GM19351 (cell line): Measurements from ENCODE around the gene SHBG.

Experiments used
- ATAC-seq: cut with Tn5 transposase; IDR thresholded peaks from one replicate; pipeline ENCODE4 v1.9.1; 2021; ENCODE audit warnings: mild to moderate bottlenecking, moderate library complexity; ENCODE audit not compliant: unreplicated experiment

Gene SHBG

DNA sequence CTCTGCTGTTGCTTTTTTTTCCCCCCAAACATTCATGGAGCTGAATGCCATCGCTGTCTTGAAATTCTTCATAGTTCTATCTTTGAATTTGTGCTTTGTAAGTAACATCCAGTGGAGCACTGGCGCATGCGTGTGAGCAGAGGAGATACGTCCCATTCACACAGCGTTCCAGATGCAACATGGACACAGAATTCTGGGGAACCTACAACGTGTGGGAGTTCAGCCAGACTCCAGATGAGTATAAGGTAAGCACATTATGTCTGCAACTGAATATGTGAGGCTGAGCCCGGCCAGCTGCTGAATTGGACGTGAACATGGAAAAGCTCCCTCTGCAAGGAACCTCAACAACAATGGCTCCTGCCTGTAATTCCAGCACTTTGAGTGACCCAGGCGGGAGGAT is 16.5 kb downstream of the SHBG start:
- ATAC-seq, result no peak

DNA sequence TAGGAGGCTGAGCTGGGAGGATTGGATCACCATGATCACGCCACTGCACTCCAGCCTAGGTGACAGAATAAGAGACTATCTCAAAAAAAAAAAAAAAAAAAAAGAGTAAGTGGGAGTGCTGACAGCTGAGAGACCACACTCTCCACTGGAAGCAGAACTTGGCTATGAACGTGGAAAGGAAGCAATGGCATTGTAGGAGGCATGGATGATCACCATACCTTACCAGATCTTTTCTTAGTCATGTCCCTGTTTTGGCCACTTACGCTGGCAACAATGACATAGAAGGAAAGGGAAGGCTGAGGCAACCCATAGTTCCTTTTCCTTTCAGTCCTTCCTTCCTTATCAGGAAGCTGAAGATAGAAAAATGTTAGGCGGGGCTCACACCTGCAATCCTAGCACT is 17.1 kb downstream of the SHBG start:
- no peak for ATAC-seq

DNA sequence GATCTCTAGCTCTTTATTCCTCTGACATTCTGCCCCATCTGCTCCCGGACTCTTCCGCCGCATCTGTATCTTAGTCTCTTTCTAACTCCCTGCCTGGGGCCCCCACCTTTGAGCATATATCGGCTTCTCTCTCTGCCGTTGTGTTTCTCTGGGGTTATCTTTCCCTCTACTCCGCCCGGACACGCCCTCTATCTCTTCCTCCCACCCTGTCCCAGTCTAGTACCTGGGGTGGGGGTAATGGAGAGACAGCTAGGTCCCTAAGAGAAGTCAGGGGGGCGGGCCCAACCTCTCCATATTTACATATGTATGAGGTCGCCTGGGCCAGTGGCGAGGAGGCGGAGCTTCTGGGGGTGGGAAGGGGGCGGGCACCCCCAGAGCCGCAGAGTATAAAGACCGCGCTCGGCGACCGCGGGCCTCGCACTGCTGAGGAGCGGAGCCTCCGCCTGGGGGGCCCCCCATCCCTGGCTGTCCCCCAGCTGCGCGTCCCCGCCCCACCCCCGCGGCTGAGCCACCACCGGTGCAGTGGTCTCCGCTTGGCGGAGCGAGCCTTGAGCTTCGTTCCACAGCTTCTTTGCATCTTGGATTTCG is 20.7 kb downstream of the SHBG start, which contains the start of gene ATP1B2:
ATP1B2 (plus strand) TSS at position 418 of the 588 bp plus-strand sequence. CDS start 593 bp downstream, outside the sequence.
- ATAC-seq, result no peak

DNA sequence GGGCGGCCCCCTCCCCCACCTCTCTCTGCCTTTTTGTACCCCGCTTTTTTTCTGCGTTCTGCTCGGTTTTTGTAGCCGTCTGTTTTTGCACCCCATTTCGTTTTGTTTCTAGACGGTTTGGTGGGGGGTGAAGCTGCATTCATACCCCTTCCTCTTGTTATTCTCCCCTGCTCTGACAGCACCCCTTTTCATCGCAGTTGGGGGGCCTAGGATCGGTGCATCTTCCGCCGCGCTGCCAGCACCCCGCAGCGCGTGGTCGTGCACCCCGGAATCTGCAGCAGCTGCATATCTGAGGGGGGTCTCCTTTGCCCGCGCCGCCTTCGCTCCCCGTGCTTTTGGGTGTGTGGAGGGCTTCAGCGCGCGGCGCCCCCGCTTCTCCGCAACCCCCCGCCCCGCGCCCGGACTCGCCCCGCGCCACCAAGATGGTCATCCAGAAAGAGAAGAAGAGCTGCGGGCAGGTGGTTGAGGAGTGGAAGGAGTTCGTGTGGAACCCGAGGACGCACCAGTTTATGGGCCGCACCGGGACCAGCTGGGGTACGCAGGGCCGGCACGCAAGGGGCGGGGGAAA is 21.2 kb downstream of the SHBG start:
- no peak for ATAC-seq

DNA sequence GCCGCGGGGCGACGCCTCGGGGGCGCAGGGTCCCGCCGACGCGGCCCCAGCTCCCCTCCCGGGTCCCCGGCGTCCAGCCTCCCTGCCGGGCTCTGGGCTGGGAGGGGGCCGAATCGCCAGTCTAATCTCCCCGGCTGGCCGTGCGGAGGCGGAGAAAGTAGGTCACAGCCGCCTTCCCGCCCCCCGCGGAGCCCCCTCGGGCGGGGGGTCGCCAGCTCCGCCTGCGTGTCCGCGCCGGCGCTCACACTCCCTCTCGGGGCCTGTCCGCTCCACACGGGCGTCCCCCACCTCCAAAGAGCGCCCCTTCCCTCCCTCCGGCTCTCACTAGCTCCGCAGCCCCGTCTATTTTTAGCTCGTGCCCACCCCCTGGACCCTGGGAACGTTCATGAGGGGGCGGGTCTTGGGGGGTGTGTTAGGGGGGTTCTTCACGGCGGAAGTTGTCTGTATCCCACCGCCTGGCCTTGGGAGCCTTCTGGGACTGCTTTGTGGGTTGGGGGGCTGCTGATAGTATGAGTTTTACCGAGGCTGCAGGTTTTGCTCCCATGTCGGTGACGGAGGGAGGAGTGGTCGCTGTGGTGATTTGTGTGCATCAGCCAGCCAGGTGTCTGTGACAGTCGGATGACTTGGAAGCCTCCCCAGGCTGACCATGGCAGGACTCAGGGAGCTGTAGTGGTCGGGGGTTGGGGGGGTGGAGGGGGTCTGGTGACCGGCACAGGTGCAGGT is 21.9 kb downstream of the SHBG start:
- ATAC-seq, result no peak

DNA sequence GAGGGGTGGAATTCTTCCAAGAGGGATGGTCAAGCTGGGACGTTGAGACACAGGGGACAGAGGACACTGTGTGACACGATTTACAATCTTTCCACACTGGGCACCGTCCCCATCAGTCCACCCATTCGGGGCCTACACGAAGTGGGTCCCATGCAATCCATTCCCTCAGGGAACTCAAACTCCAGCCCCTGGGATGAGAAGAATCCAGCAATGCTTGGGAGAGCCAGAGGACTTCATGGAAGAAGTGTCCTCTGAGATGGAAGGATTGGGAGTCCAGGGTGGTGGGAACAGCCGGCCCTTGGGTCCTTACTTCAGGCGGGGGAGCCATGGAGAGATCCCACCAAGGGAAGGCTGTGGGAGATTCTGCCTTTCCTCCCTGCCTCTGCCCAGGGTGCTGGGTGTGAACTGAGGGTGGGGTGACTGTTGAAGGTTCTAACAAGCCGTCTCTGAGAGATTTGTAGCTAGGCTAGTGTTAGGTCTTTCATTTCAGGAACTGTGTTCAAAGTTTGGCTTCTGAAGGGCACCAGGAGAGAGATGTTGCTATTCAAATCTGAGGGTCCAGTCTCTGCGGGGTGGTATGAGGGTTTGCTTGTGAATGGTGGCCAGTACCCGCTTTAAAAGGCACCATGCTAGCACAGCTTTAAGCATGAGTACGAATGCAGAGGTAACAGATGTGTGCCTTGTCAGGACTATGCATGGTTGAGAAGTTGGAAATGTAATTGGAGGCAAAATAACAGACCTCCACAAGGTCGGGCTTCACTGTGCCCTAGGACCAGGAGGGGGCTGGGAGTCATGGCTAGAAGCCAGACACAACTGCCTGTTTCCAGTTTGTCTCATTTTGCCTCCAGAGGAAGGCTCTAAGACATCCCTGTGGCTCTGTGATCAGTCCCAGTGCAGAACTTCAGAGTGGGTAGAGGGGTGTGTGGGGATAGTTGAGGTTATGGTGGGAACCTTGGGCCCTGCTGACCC is 22.7 kb downstream of the SHBG start:
- ATAC-seq, result no peak

DNA sequence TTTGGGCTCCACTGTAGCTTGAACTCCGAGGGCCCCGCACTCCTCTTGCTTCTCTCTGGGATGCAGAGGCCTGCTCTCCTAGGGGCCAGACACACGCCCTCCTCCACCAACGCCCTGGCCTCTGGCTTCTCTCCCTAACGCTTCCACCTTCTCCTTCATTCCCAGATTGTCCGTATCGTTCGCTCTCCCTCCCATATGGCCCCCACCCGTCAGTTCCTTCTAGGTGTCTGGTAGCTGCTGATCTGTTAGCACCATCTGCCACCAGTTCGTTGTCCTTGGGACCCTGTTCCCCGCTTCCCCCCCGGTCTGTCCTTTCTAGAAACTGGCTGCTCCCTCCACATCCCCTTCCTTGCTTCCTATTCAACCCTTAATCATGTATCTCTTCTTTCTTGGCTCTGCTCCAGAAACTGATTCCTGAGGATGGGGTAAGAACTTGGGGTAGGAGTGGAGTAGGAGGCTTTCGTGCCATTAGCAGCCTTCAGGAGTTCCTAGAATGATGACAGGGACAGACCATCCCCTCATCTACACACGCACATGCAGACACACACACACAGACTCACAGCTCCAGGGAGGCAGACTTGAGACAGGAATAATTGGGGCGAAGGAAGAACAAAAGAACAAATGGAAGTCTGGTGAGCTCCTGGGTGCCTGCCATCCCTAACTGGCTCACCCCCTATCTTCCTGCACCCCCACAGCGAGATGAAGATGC is 25.1 kb downstream of the SHBG start:
- no peak for ATAC-seq

DNA sequence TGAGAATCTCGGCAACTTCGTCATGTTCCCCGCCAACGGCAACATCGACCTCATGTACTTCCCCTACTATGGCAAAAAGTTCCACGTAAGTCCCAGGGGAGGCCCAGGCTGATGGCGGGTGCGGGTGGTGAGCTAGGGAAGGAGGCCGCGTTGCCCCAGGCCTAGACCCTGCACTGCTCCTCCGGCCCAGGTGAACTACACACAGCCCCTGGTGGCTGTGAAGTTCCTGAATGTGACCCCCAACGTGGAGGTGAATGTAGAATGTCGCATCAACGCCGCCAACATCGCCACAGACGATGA is 25.6 kb downstream of the SHBG start:
- no peak for ATAC-seq

DNA sequence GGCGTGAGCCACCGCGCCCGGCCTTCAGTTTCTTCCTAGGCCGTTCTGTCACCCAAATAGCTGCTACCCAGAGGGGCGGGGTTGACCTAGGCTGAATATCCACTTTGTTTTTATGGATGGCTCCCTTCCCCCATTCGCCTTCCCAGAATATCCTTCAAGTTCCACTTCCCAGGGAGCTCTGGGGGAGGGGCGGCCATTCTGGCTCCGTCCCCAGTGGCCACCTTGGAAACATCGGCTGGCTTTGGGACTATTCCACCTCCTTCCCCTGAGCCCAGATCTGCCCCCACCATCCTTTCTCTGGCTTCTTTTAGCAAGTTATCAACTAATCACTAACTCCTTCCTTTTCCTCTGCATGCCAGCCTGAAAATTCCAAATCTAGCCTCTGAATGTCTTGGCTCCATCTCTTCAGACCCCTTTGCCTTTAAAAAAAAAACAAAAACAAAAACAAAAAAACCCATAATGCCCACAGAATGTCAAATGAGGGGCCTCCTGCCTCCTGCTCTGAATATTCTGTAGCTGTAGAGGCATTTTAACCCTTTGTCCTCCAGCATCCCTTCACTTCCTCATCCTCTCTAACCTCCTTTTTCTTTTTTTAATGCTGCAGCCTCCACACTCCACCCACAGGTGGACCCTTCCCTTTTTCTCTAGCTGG is 27.1 kb downstream of the SHBG start:
- no peak for ATAC-seq

DNA sequence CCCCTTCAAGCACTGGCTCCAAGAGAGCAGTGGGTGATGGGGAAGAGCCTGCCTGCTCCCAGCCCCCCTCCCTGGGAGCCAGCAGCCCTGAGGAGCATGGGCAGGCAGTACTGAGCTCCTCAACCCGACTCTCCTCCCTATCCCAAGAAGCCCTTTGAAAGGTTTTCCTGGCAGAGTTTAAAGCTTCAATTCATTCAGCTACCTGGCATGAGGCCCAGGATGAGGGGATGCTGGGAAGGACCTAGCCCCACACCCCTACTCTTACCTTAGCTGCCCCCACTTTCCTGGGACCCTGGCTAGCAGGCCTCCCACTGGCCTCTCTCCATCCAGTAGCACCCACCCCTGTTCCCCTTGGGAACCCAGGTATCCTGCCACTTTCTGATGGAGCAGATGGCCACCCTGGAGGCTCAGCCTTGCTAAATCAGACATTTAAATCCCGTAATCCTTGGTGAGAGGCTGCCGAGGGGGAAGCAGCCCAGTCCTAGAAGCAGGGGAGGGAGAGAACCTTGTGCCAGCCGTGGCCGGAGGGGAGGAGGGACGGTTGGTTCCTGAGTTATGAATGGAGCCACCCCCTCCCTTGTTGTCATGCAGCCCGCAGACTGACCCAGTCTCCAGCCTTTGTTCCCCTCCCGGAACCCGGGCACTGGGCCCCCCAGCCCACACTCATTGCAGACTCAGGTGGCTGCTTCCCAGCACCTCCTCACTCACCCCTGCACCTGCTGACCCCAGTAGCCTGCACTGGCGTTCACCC is 37.9 kb downstream of the SHBG start:
- no peak for ATAC-seq

DNA sequence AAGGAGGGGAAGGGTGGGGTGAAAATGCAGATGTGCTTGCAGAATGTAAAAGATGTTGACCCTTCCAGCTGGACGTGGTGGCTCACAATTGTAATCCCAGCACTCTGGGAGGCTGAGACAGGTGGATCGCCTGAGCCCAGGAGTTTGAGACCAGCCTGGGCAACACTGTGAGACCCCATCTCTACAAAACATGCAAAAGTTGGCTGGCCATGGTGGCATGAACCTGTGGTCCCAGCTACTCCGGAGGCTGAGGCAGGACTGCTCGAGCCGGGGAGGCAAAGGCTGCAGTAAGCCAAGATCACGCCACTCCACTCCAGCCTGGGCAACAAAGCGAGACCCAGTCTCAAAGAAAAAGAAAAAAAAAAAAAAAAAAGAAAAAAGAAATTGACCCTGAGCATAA is 38.5 kb downstream of the SHBG start:
- ATAC-seq, result no peak

DNA sequence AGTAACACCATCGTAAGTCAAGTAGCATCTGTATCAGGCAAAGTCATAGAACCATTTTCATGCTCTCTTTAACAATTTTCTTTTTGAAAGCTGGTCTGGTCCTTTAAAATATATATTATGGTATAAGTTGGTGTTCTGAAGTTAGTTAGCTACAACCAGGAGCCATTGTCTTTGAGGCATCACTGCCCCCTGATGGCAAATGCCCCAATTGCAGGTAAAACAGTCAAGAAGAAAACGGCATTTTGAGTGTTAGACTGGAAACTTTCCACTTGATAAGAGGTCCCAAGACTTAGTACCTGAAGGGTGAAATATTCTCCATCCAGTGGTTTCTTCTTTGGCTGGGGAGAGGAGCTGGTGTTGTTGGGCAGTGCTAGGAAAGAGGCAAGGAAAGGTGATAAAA is 43.3 kb downstream of the SHBG start:
- no peak for ATAC-seq

DNA sequence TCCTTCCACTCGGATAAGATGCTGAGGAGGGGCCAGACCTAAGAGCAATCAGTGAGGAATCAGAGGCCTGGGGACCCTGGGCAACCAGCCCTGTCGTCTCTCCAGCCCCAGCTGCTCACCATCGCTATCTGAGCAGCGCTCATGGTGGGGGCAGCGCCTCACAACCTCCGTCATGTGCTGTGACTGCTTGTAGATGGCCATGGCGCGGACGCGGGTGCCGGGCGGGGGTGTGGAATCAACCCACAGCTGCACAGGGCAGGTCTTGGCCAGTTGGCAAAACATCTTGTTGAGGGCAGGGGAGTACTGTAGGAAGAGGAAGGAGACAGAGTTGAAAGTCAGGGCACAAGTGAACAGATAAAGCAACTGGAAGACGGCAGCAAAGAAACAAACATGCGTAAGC is 45.0 kb downstream of the SHBG start:
- no peak for ATAC-seq

DNA sequence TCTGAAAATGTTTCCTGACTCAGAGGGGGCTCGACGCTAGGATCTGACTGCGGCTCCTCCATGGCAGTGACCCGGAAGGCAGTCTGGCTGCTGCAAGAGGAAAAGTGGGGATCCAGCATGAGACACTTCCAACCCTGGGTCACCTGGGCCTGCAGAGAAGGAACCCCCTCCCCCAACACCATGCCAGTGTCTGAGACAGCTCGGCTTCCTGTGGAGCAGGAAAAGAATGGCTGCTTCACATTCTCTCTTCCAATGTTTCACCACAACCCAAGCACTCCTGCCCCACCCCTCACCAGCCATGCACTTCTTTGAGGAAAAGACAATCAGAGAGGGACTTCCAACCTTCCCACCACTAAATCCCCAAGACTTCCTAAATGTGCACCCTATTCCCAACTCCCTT is 46.6 kb downstream of the SHBG start:
- ATAC-seq, result no peak

DNA sequence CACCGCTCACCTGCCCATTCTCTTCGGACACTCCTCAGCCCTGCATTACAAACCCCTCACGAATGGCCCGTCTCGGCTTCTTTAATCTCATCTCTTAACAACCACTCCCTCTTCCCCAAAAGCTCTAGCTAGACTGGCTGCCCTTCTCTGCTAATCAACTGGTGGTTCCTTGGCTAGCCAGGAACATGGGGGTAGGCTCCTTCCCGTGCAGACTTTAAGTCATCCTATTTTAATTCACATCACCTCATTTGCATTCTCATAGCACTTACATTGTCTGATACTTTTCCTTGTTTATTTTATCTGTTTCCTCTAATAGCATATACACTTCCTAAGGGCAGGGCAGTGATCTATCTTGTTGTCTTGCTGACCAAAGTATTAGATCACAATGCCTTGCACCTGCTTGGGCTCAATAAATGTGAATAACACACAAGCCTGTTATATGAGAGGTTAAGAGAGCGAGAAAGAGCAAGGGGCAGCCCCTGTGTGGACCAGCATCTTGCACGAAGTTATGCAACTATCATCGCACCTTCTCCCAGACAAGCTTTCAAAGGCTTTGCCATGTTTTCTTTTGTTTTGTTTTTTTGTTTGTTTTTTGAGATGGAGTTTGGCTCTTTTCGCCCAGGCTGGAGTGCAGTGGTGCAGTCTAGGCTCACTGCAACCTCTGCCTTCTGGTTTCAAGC is 47.6 kb downstream of the SHBG start:
- ATAC-seq, result no peak
